HG03066 (cell line): ENCODE data around the gene TXNRD1.
"Not testable (repeated sequence)": the region's sequence is repeated elsewhere in the genome, so short reads cannot be mapped to it uniquely, and the experiment has no call there.

Experiments
- ATAC-seq: cut with Tn5 transposase; IDR thresholded peaks from one replicate; pipeline ENCODE4 v1.9.1; 2021; ENCODE audit warnings: low read depth; ENCODE audit not compliant: unreplicated experiment

TXNRD1 gene

DNA sequence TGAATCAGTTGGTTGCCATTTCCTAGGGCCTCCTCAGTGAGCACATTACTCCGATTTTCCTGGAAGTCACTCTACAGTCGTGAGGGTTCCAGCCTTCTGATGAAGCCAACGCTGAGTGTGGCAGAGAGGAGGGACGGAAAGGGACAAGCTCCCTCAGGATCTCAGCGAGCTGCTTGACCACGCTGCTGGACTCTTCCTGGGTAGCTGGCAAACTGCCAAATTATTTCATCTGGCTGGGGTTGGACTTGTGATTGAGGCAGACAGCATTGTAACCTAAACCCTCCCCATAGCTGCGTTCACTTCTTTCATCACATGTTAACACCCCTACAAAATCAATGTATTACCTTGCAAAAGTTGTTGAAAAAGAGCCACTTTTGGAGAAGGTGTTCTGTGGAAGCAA is 171.6 kb downstream of the TXNRD1 start:
- no peak for ATAC-seq

GRCh38 chr12:104394086-104394485 is 178.5 kb downstream of the TXNRD1 start:
- not testable (repeated sequence) for ATAC-seq
